C1 segment of cervical spinal cord (tissue), 14 donors: ENCODE data around the gene GK.
"Not testable (repeated sequence)": the region's sequence is repeated elsewhere in the genome, so short reads cannot be mapped to it uniquely, and the experiment has no call there.

Source experiments
- DNase-seq, 14 donors: peaks; one replicate each; lab custom pipeline; 2025; lab: John Stamatoyannopoulos, UW

Gene GK

DNA sequence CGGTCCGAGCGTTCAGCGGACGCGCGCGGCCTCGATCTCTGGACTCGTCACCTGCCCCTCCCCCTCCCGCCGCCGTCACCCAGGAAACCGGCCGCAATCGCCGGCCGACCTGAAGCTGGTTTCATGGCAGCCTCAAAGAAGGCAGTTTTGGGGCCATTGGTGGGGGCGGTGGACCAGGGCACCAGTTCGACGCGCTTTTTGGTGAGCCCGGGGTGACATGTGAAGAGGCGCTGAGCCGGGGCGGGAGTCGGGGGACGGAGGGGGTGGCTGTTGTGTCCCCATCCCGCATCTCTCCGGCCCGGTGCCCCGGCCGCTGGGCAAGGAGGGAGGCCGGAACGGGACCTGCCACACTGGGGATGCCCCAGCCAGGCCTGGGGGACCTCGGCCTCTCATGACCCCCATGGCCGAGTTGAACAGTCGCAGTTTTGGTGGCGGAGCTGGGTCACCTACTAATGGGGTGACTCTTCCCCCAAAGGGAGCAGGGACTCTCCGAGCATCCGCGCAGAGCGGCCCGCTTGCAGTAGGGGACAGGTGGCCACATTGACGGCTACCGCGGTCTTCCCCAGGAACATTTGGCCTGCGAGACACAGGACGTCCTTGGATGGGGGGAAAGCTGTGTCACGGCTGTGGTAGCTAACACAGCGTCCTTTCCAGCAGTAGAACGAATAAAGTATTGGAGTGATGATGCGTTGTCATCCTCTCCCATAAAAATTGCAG, at the start of gene GK:
TSS of gene GK (plus strand) at position 9 of the 717 bp plus-strand sequence. CDS start at position 124, 115 bp downstream.
- peak in 9 of 14 donors; percentile 3 to 64 (median 35) for DNase-seq

DNA sequence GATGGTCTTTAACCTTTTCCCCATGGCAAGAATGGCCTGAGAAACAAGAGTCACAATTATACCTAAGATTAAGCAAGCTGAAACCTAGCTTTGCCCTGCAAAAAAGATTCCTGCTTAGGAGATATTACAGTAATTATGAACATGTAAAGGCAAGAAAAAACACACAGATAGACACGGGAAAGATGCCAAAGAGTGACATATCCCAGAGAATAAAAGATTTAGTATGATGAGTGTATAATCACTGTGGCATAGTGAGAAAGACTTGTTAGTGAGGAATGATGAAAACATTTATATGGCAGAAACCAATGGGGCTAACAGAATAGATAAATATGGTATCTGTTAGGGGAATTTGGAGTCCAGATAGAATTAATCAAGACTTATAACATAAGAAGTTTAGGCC, 46.1 kb upstream of the GK start:
- DNase-seq, result no peak

DNA sequence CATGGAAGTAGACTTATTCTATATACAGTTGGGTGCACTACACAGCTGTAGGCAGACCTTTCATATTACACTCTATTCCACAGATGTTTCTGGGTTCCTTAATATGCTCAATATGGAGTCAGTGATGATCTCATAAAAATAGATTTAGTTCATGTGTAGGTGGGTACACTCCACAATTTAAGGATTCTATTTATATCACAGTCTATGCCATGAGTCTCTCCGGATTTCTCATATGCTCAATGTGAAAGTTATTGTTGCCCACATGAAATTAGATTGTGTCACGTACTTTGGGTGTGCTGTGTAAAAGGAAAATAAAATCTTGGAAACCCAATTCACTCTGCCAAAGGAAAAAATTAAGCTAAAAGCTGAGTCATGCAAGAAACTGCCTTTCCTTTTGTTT, 43.2 kb upstream of the GK start:
- no peak for DNase-seq

DNA sequence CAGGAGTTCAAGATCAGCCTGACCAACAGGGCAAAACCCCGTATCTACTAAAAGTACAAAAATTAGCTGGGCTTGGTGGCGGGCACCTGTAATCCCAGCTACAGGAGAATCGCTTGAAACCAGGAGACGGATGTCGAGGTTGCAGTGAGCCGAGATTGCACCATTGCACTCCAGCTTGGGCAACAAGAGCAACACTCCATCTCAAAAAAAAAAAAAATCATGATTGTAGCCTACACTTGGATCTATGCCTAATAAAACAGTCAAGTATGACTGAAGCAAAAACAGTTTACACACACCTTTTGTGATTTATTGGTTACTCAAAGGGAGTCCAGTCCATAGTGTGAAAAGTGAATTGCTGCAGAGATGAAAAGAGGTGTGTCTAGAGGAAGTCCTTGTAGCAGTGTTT, 41.0 kb upstream of the GK start:
- no peak for DNase-seq

DNA sequence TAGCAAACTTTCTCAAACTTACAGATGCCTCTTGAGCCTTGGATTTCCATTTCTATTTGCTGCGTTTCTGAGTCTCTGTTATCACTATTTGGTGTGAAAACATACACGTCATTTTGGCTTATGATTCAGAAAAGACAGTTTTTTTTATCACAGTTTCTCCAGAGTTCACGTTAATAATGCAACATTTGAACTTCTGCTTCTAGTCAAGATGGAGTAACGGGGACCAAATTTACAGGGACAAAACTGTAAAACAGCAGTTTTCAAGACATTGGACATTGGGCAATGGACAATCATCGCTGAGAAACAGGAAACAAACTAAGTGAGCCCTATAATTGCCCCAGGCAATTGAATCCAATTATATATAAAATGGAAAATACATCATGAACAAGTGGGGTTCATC, 39.5 kb upstream of the GK start:
- no peak for DNase-seq

DNA sequence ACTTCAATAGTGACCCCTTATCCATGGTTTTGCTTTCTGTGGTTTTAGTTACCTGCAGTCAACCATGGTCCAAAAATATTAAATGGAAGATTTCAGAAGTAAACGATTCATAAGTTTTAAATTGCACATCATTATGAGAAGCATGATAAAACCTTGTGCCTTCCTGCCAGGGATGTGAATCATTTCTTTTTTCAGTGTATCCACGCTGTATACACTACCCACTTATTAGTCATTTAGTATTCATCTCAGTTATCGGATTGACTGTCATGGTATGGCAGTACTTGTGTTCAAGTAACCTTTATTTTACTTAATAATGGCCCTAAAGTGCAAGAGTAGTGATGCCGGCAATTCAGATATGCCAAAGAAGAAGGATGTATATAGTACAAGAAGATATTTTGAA, 38.0 kb upstream of the GK start:
- no peak for DNase-seq

DNA sequence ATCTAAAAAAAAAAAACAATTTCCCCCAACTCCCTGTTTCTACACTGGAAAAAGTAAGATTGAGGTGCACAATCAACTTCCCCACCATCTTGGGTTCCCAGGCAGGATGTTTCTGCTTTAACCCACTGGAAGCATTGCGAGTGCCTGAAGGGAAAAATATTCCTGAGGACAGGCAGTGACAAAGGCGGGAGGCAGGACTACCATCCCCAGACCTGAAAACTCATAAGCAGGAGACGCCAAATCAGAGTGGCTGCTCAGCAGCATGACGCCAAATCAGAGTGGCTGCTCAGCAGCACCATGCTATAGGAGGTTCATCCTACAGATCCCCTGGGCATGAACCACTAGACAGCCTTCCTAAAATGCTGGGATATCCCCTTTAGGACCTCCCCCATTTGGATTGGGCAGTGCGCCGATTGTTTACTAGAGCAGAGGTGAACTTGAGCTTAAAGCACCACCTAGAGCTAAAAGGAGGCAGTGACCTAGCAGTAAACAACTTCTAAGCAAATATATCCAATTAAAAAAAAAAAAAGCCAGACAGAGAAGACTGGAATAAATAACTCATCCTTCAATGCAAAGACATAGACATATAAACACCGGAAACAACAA, 35.0 kb upstream of the GK start:
- no peak for DNase-seq

DNA sequence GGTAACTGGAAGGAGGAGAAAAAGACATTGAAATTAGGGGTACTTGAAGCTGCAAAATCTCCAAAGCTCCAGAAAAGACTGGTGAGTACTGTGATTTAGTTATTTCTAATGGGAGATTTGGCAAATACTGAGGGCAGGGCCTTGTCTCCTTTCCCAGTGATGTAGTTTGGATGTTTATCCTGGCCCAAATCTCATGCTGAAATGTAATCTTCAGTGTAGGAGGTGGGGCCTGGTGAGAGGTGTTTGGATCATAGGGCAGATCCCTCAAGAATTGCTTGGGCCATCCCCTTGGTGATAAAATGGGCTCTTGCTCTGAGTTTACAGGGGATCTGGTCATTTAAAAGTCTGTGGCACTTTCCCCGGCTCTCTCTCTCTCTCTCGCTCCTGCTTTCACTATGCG, 33.1 kb upstream of the GK start:
- no peak for DNase-seq

DNA sequence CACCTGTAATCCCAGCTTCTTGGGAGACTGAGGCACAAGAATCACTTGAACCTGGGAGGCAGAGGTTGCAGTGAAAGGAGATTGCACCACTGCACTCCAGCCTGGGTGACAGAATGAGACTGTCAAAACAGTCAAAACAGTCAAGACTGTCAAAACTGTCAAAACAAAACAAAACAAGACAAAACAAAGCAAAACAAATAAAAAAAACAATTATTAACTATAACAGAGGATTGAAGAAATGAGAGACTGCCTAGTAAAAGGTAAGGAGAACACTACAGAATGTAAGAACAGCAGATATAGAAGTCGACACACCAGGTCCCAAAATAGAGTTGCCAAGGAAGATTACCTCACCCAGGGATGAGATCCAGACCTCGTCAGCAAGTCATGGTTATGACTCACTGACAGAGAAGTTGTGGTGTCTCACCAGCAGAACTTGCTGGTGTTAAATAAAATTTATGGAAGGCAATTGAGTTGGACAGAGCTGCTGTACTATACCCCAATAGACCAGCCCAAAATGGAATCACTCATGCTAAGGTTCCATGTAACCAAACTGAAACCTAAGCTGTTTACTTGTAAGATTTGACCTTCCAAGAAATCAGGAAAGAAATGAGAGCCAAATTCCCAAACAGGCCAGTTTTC, 32.1 kb upstream of the GK start:
- no peak for DNase-seq

DNA sequence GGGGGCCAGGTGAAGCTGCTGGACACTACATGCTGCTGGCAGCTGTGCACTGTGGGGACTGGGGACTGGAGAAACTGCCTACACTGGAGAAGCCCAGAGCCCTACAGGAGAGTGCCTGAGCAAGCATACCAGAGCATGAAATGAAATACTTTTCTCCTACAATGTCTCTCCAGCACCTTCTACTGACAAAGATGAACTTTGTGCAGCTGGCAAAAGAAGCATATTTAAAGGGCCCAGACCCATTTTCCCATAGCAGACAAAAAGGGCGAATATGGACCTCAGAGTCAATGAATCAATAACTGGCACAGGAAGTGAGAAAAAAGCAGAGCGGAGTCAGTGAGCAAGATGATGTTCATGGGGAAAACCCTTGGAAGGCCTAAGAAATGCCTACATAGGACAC, 30.9 kb upstream of the GK start:
- no peak for DNase-seq

DNA sequence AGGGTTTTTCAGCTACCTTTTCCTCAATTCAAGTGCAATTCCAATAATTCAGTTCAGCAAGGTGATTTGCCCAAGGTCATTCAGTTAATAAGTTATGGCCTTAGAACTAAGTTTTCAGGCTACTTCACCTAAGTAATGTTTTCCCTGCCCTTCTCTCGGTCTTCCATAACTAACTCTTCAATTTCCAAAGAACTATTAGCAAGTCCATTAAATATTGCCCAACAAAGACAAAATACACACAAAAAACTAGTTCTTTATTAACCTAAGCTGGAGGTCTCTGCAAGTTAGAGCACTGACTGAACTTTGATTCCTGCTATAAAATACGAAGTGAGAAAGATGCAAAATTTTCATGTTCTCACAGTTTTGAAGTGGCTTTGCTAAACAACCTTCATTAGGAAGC, 26.8 kb upstream of the GK start:
- DNase-seq, result no peak

DNA sequence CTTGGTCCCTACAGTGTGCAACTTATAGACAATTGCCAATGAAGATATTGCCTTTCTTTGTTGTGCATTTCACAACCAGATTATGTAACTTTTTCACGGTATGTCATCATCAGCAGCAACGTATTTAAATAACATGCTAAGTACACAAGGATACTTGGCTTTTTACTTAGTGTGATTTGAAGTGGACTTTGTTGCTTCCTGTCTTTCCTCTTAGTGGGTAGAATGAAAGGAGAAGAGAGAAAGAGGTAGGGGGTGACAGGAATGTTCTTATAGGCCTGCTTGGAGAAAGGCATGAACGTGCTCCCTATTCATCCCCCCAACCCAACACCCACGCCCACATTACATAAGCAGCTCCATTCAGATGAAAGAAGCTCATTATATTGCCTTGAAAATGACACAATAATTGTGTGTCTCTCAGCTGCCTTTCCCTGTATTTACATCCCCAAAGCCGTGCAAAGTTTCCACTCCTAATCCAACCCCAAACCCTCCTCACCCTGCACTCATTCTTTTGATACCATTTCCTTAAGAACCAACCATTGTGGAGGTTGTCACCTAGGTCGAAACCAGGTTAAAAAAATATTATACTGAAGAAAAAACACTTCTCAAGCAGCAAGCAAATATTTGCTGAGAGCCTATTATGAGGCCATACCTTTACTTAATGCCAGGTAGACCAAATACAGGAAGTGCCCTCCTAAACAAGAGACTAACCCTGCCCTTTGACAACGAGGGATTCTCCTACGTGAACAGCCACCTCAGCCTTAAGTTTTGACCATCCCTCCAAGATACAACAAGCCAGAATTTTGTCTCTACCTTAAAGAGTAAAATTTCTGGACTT, 25.2 kb upstream of the GK start:
- no peak for DNase-seq

DNA sequence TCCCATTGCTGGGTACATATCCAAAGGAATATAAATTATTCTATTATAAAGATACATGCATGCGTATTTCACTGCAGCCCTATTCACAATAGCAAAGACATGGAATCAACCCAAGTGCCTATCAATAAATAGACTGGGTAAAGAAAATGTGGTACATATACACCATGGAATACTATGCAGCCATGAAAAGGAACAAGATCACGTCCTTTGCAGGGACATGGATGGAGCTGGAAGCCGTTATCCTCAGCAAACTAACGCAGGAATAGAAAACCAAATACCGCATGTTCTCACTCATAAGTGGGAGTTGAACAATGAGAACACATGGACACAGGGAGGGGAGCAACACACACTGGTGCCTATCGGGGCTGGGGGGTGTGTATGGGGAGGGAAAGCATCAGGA, 19.2 kb upstream of the GK start:
- DNase-seq, result not testable (repeated sequence)

DNA sequence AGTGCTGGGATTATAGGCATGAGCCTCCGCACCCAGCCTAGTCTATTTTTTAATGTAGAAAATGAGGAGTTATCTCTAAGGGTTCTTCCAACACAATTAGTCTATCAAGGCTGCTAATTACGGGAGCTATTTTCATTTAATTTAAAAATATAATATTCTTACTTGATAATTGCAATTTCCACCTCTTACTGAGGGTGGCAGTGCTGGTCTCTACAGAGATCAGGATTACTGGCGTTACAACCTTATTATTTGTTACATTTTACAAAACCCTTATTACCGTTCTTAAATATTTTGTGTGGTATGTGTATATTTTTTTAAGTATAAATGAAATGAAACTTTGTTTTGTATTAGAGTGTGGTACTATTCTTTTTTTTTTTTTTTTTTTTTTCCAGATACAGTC, 17.6 kb upstream of the GK start:
- DNase-seq, result no peak

DNA sequence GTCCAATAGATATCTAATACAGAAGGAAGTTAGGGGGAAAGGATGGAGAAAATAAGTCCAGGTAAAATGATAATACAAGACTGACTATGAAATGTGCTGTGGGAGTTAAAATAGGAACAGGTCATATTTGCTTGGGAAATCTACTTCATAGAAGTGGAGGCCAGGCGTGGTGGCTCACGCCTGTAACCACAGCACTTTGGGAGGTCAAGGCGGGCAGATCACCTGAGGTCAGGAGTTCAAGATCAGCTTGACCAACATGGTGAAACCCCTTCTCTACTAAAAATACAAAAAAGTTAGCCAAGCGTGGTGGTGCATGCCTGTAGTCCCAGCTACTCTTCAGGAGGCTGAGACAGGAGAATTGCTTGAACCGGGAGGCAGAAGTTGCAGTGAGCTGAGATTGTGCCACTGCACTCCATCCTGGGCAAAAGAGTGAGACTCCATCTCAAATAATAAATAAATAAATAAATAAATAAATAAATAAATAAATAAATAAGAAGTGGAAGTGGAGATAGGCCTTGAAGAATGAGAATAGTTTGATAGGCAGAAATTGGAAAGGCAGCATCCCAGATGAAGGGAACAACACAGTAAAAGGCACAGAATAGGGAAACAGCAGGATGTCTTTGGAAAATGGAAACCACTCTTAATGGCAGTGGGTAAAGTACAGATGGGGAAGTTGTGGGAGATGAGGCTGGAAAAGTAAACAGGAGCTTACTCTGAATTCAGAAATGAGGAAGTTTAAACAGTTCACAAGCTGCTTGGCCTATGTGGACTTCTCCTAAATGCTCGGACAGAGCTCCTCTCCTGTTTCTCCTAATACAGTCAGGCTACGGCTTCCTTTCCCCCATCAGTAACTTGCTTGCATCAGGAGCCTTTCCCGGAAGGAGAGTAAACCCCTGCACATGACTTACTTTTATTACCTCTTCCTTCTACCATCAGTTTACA, 15.1 kb upstream of the GK start:
- DNase-seq, result peak in 2 of 14 donors; percentile 0 to 18

DNA sequence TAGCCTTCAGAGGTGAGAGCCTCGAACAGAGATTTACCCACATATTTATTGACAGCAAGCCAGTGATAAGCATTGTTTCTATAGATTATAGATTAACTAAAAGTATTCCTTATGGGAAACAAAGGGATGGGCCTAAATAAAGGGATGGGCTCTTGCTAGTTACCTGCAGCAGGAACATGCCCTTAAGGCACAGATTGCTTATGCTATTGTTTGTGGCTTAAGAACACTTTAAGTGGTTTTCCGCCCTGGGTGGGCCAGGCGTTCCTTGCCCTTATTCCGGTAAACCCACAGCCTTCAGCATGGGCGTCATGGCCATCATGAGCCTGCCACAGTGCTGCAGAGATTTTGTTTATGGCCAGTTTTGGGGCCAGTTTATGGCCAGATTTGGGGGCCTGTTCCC, 13.5 kb upstream of the GK start:
- DNase-seq, result not testable (repeated sequence)

DNA sequence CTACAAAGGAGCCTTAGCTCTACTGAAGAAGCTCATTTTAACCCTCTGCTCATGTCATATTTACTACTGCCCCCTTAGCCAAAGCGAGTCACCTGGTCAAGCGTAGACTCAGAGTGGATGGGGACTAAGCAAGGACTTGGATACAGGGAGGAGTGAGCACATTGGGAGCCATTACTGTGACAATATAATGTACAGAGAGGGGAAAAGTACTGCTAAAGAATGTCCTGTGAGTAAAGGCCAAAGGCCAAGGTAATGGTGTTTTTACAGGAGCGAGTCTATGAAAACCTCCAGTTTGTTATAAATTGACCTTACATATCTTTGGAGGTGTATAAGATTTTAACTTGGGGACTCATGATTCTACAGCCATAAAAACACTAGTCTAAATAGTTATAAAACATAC, 10.6 kb upstream of the GK start:
- DNase-seq, result no peak

DNA sequence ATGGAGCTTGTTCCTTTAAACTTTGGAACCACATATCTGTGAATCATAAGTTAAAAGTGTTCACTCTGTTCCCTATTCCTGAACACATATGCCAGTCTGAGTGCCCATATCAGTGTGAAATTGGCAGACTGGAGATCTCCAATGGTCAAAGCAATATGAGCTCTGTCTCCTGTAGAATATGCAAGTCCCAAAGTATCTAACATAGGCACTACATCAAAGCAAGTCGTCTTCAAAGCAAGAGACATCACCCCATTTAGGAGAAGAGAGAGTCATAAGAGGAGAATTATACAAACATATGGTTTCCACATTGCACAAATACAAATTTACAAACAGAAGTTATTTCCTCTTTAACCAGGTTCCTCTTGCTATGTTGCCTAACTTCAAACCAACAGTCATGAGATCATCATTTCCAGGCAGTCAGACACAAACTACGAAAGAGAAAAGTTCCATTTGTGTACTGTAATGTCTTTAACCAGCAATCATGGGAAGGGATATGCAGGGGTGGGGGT, 9.9 kb upstream of the GK start:
- no peak for DNase-seq

DNA sequence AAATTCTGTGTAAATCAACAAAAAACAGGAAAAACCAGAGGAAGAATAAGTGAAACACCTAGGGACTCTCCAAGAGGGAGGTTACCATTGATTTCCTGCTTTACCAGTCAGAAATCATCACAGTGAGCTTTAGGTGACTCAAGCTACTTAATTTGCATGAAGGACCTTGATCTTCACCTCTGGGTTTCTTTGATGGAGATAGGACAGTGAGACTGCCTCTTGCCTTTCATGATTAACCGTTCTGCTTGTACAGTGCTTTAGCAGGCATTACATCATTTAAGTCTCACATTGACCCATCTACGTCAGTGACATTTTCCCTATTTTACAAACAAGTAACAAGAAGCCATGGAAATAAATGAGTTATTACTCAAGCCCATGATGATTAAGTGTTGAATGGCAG, 3.4 kb upstream of the GK start:
- no peak for DNase-seq

DNA sequence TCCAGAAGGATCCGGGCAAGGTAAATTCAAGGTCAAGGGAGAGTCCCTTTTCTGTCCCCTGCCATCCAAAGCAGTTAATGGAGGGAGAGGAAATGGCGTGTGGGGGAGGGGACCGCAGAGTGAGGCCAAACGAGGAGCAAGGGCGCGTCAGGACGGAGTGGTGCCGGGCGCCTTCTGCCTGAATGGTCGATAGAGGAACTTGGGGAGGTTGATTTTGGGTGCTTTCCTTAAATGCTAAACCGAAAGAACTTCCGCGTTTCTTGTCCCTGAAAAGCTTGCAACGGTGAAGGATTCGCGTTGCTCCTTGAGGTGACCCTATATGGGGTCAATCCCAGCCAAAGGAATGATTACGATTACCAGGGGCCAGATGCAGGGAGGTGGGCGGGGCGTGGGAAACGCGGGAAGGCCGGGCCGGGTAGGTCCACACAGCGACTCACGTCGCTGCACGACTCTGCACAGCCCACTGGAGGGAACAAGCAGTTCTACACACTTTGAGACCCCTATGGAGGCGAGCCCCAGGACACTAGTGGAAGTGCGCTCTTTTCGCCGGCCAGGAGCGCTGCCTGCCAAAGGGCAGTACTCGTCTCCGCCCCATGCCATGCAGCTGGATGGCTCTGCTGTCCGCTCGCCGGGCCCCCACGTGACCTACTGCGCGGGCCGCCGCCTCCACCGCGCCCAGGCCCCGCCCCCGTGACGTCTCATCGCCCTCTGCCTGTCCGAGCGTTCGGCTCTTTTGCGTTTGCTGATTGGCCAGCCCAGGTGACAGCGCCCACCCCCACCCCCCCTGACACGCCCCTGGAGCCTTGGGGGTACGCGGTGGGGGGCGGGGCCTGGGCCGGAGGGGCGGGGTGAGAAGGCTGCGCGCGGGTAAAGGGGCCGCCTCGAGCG, 452 bp upstream of the GK start:
- DNase-seq, result peak; percentile 36 to 95 (median 86)
